Trophoblast cell (in vitro differentiated cells and primary cell): ENCODE measurements around the gene LRRC39.

Experiments used
- DNase-seq, 2 donors: peaks; one replicate each; pipeline ENCODE4 v3.0.0-alpha.2; 2016
- H2AFZ ChIP-seq: 2 replicates; pipeline ENCODE4 v1.6.1; 2013; ENCODE audit warnings: low read length, moderate library complexity, mild to moderate bottlenecking; ENCODE audit not compliant: insufficient read depth, poor library complexity
- H2AK5ac ChIP-seq: 2 replicates; pipeline ENCODE4 v1.6.1; 2013; ENCODE audit warnings: mild to moderate bottlenecking, low read length
- H2BK120ac ChIP-seq: 2 replicates; pipeline ENCODE4 v1.6.1; 2013; ENCODE audit warnings: low read length, mild to moderate bottlenecking, moderate library complexity; ENCODE audit not compliant: insufficient read depth, poor library complexity
- H2BK12ac ChIP-seq: 2 replicates; pipeline ENCODE4 v1.6.1; 2013; ENCODE audit warnings: mild to moderate bottlenecking, low read length, moderate library complexity
- H2BK5ac ChIP-seq: 2 replicates; pipeline ENCODE4 v1.6.1; 2013; ENCODE audit warnings: low read length, low read depth, moderate library complexity, mild to moderate bottlenecking; ENCODE audit not compliant: poor library complexity
- H3K14ac ChIP-seq: 2 replicates; pipeline ENCODE4 v1.6.1; 2013; ENCODE audit warnings: mild to moderate bottlenecking, low read length
- H3K18ac ChIP-seq: 2 replicates; pipeline ENCODE4 v1.6.1; 2013; ENCODE audit warnings: mild to moderate bottlenecking, low read length
- H3K23ac ChIP-seq: 2 replicates; pipeline ENCODE4 v1.6.1; 2013; ENCODE audit warnings: low read length
- H3K27ac ChIP-seq: 2 replicates; pipeline ENCODE4 v1.5.1; 2013; ENCODE audit warnings: low read depth, mild to moderate bottlenecking, inconsistent platforms, low read length, moderate library complexity
- H3K27me3 ChIP-seq: 2 replicates; pipeline ENCODE4 v1.6.1; 2013; ENCODE audit warnings: inconsistent platforms, mild to moderate bottlenecking, low read length, moderate library complexity; ENCODE audit not compliant: insufficient read depth
- H3K36me3 ChIP-seq, 2 experiments: 1 replicate in 1 of 2; 2 replicates in 1 of 2; pipeline ENCODE4 v1.6.1; 2013; ENCODE audit warnings: low read length in 2 of 2, mild to moderate bottlenecking in 2 of 2, moderate library complexity in 1 of 2; ENCODE audit not compliant: insufficient read depth in 2 of 2, control insufficient read depth in 1 of 2
- H3K4ac ChIP-seq: 2 replicates; pipeline ENCODE4 v1.6.1; 2013; ENCODE audit warnings: low read depth, mild to moderate bottlenecking, low read length, moderate library complexity
- H3K4me1 ChIP-seq, 2 experiments: 1 replicate in 1 of 2; 2 replicates in 1 of 2; pipeline ENCODE4 v1.6.1; 2013; ENCODE audit warnings: low read length in 2 of 2, mild to moderate bottlenecking in 2 of 2, moderate library complexity in 1 of 2; ENCODE audit not compliant: insufficient read depth in 2 of 2, control insufficient read depth in 1 of 2
- H3K4me2 ChIP-seq: 2 replicates; pipeline ENCODE4 v1.6.1; 2013; ENCODE audit warnings: inconsistent platforms, mild to moderate bottlenecking, low read length, moderate library complexity
- H3K4me3 ChIP-seq: 2 replicates; pipeline ENCODE4 v1.5.1; 2013; ENCODE audit warnings: mild to moderate bottlenecking, low read depth, low read length, inconsistent platforms
- H3K79me1 ChIP-seq: one replicate; pipeline ENCODE4 v1.6.1; 2013; ENCODE audit warnings: low read length
- H3K79me2 ChIP-seq: 2 replicates; pipeline ENCODE4 v1.6.1; 2013; ENCODE audit warnings: low read length, mild to moderate bottlenecking; ENCODE audit not compliant: control insufficient read depth, insufficient read depth, poor library complexity
- H3K9ac ChIP-seq: 2 replicates; pipeline ENCODE4 v1.6.1; 2013; ENCODE audit warnings: mild to moderate bottlenecking, low read length
- H3K9me3 ChIP-seq: 2 replicates; pipeline ENCODE4 v1.6.1; 2013; ENCODE audit warnings: low read depth, mild to moderate bottlenecking, control low read depth, inconsistent platforms, low read length; ENCODE audit not compliant: insufficient read depth
- H4K12ac ChIP-seq: 2 replicates; pipeline ENCODE4 v1.6.1; 2013; ENCODE audit warnings: low read depth, mild to moderate bottlenecking, low read length, moderate library complexity
- H4K8ac ChIP-seq: 2 replicates; pipeline ENCODE4 v1.6.1; 2013; ENCODE audit warnings: low read depth, mild to moderate bottlenecking, low read length, moderate library complexity
- H4K91ac ChIP-seq: one replicate; pipeline ENCODE4 v1.6.1; 2013; ENCODE audit warnings: low read depth, mild to moderate bottlenecking, low read length, moderate library complexity
- WGBS: extraction: QIAGEN DNeasy Blood & Tissue Kit; methylation state at CpG from one replicate; pipeline ENCODE4 v1.1.7; 2013; ENCODE audit warnings: missing lambda C conversion rate; ENCODE audit not compliant: insufficient read length, insufficient coverage; ENCODE audit errors: extremely low coverage; 5-methylcytosine and 5-hydroxymethylcytosine counted together

Gene LRRC39

DNA sequence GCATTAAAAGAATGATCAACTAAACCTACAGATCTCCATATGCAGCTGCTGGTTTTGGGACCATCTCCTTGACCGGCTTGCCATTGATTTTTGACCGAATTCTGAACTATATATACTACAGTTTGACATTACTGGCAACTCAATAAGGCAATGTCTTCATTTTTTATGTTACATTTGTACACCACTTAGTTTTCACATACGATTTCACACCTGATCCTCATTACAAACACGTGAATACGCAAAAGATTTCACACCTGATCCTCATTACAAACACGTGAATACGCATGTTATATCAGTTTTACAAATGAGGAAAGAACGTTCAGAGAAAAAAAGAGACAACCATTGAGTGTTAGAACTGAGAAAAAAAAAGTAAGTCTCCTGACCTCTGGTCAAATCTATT, 46.4 kb downstream of the LRRC39 start:
- Histone ChIP-seq H3K27me3 (no peaks in the 10 kb centered on the region), H3K4me2 (no peak overlapping the region), H2AK5ac (no peak overlapping the region), H3K4me3 (no peak overlapping the region), H4K8ac (no peak overlapping the region), H4K12ac (no peak overlapping the region), H3K27ac (no peak overlapping the region), H3K36me3 (no peaks in the 10 kb centered on the region), H2BK120ac (no peak overlapping the region), H4K91ac (no peak overlapping the region), H3K4ac (no peak overlapping the region), H2BK5ac (no peak overlapping the region), H2BK12ac (no peak overlapping the region), H2AFZ (no peak overlapping the region), H3K79me1 (peaks cover 6% of the 10 kb centered on the region), H3K9ac (no peak overlapping the region), H3K23ac (no peak overlapping the region), H3K4me1 (peaks cover 0 to 1% of the 10 kb centered on the region in 2 experiments), H3K79me2 (peaks cover 10% of the 10 kb centered on the region), H3K18ac (no peak overlapping the region), H3K14ac (no peak overlapping the region), H3K9me3 (no peaks in the 10 kb centered on the region)
- no peak for DNase-seq
- WGBS: no CpG with 5 or more reads among the region's 8 CpGs

DNA sequence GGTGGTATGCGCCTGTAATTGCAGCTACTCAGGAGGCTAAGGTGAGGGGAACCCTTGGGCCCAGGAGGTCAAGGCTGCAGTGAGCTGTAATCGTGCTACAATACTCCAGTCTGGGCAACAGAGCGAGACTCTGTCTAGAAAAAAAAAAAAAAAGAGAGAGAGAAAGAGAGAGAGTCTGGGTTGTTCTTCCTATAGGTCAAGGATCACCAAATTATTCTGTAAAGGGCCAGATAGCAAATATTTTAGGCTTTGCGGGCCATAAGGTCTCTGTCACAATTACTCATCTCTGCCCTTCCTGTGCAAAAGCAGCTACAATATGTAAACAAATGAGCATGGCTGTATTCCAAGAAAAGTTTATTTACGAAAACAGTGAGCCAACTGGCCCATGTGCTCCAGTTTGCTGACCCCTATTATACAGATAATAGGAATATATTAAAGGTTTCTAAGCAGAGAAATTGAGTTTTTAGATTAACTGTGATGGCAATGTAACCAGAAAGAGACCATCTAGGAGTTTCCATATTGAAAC, 47.4 kb downstream of the LRRC39 start:
- Histone ChIP-seq H3K18ac (no peak overlapping the region), H2BK5ac (no peak overlapping the region), H3K4me3 (no peak overlapping the region), H3K27me3 (no peaks in the 10 kb centered on the region), H2BK12ac (no peak overlapping the region), H3K79me2 (peaks cover 10% of the 10 kb centered on the region), H2AFZ (no peak overlapping the region), H3K27ac (no peak overlapping the region), H4K8ac (no peak overlapping the region), H3K36me3 (no peaks in the 10 kb centered on the region), H3K9me3 (no peaks in the 10 kb centered on the region), H3K79me1 (peaks cover 6% of the 10 kb centered on the region), H3K23ac (no peak overlapping the region), H3K4me2 (no peak overlapping the region), H2BK120ac (no peak overlapping the region), H4K12ac (no peak overlapping the region), H3K4ac (peak overlapping the region; percentile 12), H3K14ac (no peak overlapping the region), H3K4me1 (peaks cover 0 to 1% of the 10 kb centered on the region in 2 experiments), H2AK5ac (no peak overlapping the region), H3K9ac (no peak overlapping the region), H4K91ac (no peak overlapping the region)
- DNase-seq: no peak
- no CpG with 5 or more reads among the region's 5 CpGs for WGBS

DNA sequence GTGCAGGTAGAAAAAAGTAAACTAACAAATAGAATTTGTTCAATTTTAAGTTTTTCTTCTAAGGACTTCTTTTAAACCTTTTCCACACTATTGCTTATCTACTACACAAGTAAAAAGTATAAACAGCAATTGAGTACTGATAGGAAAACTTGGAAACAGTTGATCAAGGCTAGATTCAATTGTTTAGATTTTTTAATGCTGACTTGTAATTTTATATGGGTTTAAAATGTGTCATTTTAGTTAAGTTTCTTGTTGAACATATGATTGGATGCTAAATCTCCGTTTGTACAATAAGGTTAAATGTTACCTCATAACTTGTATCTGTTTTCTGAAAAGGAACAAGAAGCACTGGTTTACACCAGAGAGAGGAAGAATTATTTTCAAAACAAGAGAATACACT, 50.8 kb downstream of the LRRC39 start:
- Histone ChIP-seq H3K4ac (no peak overlapping the region), H3K27me3 (no peaks in the 10 kb centered on the region), H3K4me2 (no peak overlapping the region), H4K91ac (no peak overlapping the region), H3K9ac (no peak overlapping the region), H3K14ac (no peak overlapping the region), H4K12ac (no peak overlapping the region), H2AK5ac (no peak overlapping the region), H2BK120ac (no peak overlapping the region), H3K18ac (no peak overlapping the region), H3K4me3 (no peak overlapping the region), H4K8ac (no peak overlapping the region), H3K23ac (no peak overlapping the region), H3K27ac (no peak overlapping the region), H3K4me1 (no peaks in the 10 kb centered on the region), H2BK12ac (no peak overlapping the region), H3K79me2 (peaks cover 4% of the 10 kb centered on the region), H3K79me1 (no peaks in the 10 kb centered on the region), H2AFZ (no peak overlapping the region), H3K36me3 (peaks cover 2 to 6% of the 10 kb centered on the region in 2 experiments), H2BK5ac (no peak overlapping the region), H3K9me3 (no peaks in the 10 kb centered on the region)
- DNase-seq: no peak
- WGBS: no CpG with 5 or more reads among the region's 1 CpG

DNA sequence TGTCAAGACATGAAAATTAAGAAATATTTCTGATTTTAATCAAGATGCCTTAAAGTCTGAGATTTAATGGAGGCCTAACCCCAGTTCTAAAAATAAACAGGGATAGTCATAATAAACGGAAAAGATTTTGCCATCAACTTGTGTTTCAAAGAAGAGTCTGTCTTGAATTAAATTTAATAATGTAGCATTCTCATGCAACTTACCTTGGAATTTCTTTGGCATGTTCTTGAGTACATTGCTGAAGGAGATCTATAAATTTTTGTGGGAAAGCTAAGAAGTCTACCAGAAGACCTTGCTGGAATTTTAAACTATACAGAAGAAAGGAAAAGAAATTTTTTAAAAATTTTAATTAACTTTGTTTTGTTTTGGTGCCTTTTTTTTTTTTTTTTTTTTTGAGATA, 55.9 kb downstream of the LRRC39 start:
- H4K91ac ChIP-seq: no peak overlapping the region
- no peak overlapping the region for H3K4me2 ChIP-seq
- H3K23ac ChIP-seq: no peak overlapping the region
- no peak overlapping the region for H3K4ac ChIP-seq
- peaks cover 2 to 13% of the 10 kb centered on the region in 2 experiments for H3K36me3 ChIP-seq
- no peaks in the 10 kb centered on the region for H3K9me3 ChIP-seq
- no peaks in the 10 kb centered on the region for H3K79me1 ChIP-seq
- no CpG with 5 or more reads among the region's 1 CpG for WGBS
- no peak overlapping the region for H3K18ac ChIP-seq
- H3K27ac ChIP-seq: no peak overlapping the region
- no peak overlapping the region for H3K9ac ChIP-seq
- no peaks in the 10 kb centered on the region for H3K27me3 ChIP-seq
- H4K8ac ChIP-seq: no peak overlapping the region
- H2AK5ac ChIP-seq: no peak overlapping the region
- H3K79me2 ChIP-seq: no peaks in the 10 kb centered on the region
- no peak overlapping the region for H3K4me3 ChIP-seq
- DNase-seq: no peak
- no peak overlapping the region for H2BK120ac ChIP-seq
- no peak overlapping the region for H2BK5ac ChIP-seq
- H3K4me1 ChIP-seq: no peaks in the 10 kb centered on the region
- no peak overlapping the region for H2BK12ac ChIP-seq
- no peak overlapping the region for H2AFZ ChIP-seq
- no peak overlapping the region for H3K14ac ChIP-seq
- no peak overlapping the region for H4K12ac ChIP-seq
